GM23248 (cell line): ENCODE data around the gene ZNF438. TPM values are rescaled to one million over a fixed set of nuclear protein-coding genes. Genes with fewer than 3 reads are reported as not detected.
A peak's percentile ranks its signal among the peaks of the same experiment; 100 is the strongest.

ENCODE experiments used
- DNase-seq: peaks from one replicate; pipeline ENCODE4 v3.0.0-alpha.2; 2015
- H2AFZ ChIP-seq: fragments of 200-600 bp; sonication (generic); 2 replicates; pipeline ENCODE4 v1.6.1; 2016; ENCODE audit warnings: antibody characterized with exemption
- H3F3A ChIP-seq: fragments of 200-600 bp; sonication (generic); 2 replicates; pipeline ENCODE4 v1.6.1; 2016; ENCODE audit warnings: mild to moderate bottlenecking, antibody characterized with exemption, mixed run types; ENCODE audit not compliant: insufficient read depth
- H3K27ac ChIP-seq: fragments of 200-600 bp; sonication (generic); 2 replicates; pipeline ENCODE4 v1.5.1; 2016; ENCODE audit warnings: mild to moderate bottlenecking
- H3K27me3 ChIP-seq: fragments of 200-600 bp; sonication (generic); replicated peaks from 2 replicates; pipeline ENCODE4 v1.6.1; 2016; ENCODE audit warnings: mild to moderate bottlenecking; ENCODE audit not compliant: insufficient read depth
- H3K36me3 ChIP-seq: fragments of 200-600 bp; sonication (generic); 2 replicates; pipeline ENCODE4 v1.6.1; 2016; ENCODE audit warnings: low read depth, mild to moderate bottlenecking
- H3K4me1 ChIP-seq: fragments of 200-600 bp; sonication (generic); 2 replicates; pipeline ENCODE4 v1.6.1; 2016; ENCODE audit warnings: mild to moderate bottlenecking; ENCODE audit not compliant: insufficient read depth
- H3K4me2 ChIP-seq: fragments of 200-600 bp; sonication (generic); one replicate; pipeline ENCODE4 v1.6.1; 2016; ENCODE audit warnings: mild to moderate bottlenecking; ENCODE audit not compliant: unreplicated experiment
- H3K4me3 ChIP-seq: fragments of 200-600 bp; sonication (generic); 2 replicates; pipeline ENCODE4 v1.5.1; 2016; ENCODE audit warnings: mild to moderate bottlenecking
- H3K79me2 ChIP-seq: fragments of 200-600 bp; sonication (generic); 2 replicates; pipeline ENCODE4 v1.6.1; 2016; ENCODE audit warnings: mild to moderate bottlenecking; ENCODE audit not compliant: insufficient read depth
- H3K9ac ChIP-seq: fragments of 200-600 bp; sonication (generic); 2 replicates; pipeline ENCODE4 v1.6.1; 2016; ENCODE audit warnings: mild to moderate bottlenecking
- H3K9me2 ChIP-seq: fragments of 200-600 bp; sonication (generic); 2 replicates; pipeline ENCODE4 v1.6.1; 2016; ENCODE audit warnings: mixed run types, mild to moderate bottlenecking, moderate library complexity; ENCODE audit not compliant: insufficient read depth
- H3K9me3 ChIP-seq: fragments of 200-600 bp; sonication (generic); one replicate; pipeline ENCODE4 v1.6.1; 2017; ENCODE audit warnings: low read depth
- H4K20me1 ChIP-seq: fragments of 200-600 bp; sonication (generic); 2 replicates; pipeline ENCODE4 v1.6.0; 2016; ENCODE audit not compliant: insufficient read depth
- EZH2 ChIP-seq: fragments of 200-600 bp; sonication (generic); IDR thresholded peaks from 2 replicates; pipeline ENCODE4 v1.6.1; 2018; ENCODE audit warnings: antibody characterized with exemption, mild to moderate bottlenecking; ENCODE audit not compliant: insufficient read depth, poor library complexity, severe bottlenecking
- EZH2phosphoT487 ChIP-seq: fragments of 200-600 bp; sonication (generic); IDR thresholded peaks from 2 replicates; pipeline ENCODE4 v1.6.1; 2018; ENCODE audit warnings: antibody characterized with exemption, moderate library complexity, mild to moderate bottlenecking, low read depth; ENCODE audit not compliant: insufficient read depth
- WGBS, 2 experiments: methylation state at CpG; one replicate each; pipeline ENCODE4 v1.1.6; 2015 to 2017; ENCODE audit warnings: low lambda C conversion rate in 2 of 2, low coverage in 1 of 2; ENCODE audit errors: missing lambda C conversion rate in 2 of 2; 5-methylcytosine and 5-hydroxymethylcytosine counted together
- in situ Hi-C: fragments of 300-500 bp; cut with MboI; formaldehyde crosslinking; loops from 2 replicates; pipeline ENCODE4 v1.15.0; 2020
- polyA plus RNA-seq: library from polyadenylated mRNA; unstranded; fragments of >200 nt; fragmentation: Nextera tagmentation; extraction: Ambion mirVana; gene quantifications from 2 replicates; pipeline ENCODE4 v1.2.1, GENCODE V29; 2016
- total RNA-seq: library from RNA; depleted of rRNA; stranded (reverse); fragments of >200 nt; shearing (Covaris generic); gene quantifications from 2 replicates; pipeline ENCODE4 v1.2.3, GENCODE V29; 2014

The ZNF438 gene
- total and polyA plus RNA-seq, 2 experiments from 2014 or later: 2.9 to 4.1 TPM

GRCh38 chr10:30827531-30828120 is 204.0 kb downstream of the ZNF438 start:
- Histone ChIP-seq H3K4me2 (no peak overlapping the region), H3K27ac (no peak overlapping the region), H3K4me3 (no peak overlapping the region), H3K4me1 (peaks cover 19% of the 10 kb centered on the region), H4K20me1 (no peaks in the 10 kb centered on the region), H3K9me2 (no peaks in the 10 kb centered on the region), H3F3A (no peaks in the 10 kb centered on the region), H3K79me2 (no peaks in the 10 kb centered on the region), H3K9ac (no peak overlapping the region), H3K36me3 (no peaks in the 10 kb centered on the region), H3K27me3 (no peaks in the 10 kb centered on the region), H2AFZ (no peak overlapping the region), H3K9me3 (no peaks in the 10 kb centered on the region)
- DNase-seq: peak; percentile 73
- in situ Hi-C loops: no loop called here
- WGBS, 2 experiments: 35 to 37% methylated on average over 8 of the region's 8 CpGs
- no peak for TF ChIP-seq EZH2
- no peak for TF ChIP-seq EZH2phosphoT487

GRCh38 chr10:30826679-30827078 is 205.0 kb downstream of the ZNF438 start:
- WGBS, 2 experiments: 66 to 73% methylated on average over 4 of the region's 4 CpGs
- H3K27me3 ChIP-seq: no peaks in the 10 kb centered on the region
- in situ Hi-C loops: no loop called here

GRCh38 chr10:30825495-30825894 is 206.2 kb downstream of the ZNF438 start:
- Histone ChIP-seq H3K4me1 (peaks cover 38% of the 10 kb centered on the region), H3K9me3 (no peaks in the 10 kb centered on the region), H3K4me2 (no peak overlapping the region), H3K27me3 (no peaks in the 10 kb centered on the region), H3K79me2 (no peaks in the 10 kb centered on the region), H3K36me3 (no peaks in the 10 kb centered on the region), H4K20me1 (no peaks in the 10 kb centered on the region), H3K27ac (no peak overlapping the region), H3K9me2 (no peaks in the 10 kb centered on the region), H2AFZ (no peak overlapping the region), H3F3A (peaks cover 10% of the 10 kb centered on the region), H3K4me3 (no peak overlapping the region), H3K9ac (no peak overlapping the region)
- DNase-seq: peak; percentile 24
- in situ Hi-C loops: no loop called here
- no peak for TF ChIP-seq EZH2
- TF ChIP-seq EZH2phosphoT487: no peak

More at GRCh38 chr10:30826679-30827078, 205.0 kb downstream of the ZNF438 start:
- Histone ChIP-seq H3K79me2 (no peaks in the 10 kb centered on the region), H3K4me3 (no peak overlapping the region), H3K9me2 (no peaks in the 10 kb centered on the region), H2AFZ (no peak overlapping the region), H3K4me1 (peaks cover 26% of the 10 kb centered on the region), H3K9ac (no peak overlapping the region), H3K4me2 (no peak overlapping the region), H3K27ac (no peak overlapping the region), H3F3A (no peaks in the 10 kb centered on the region), H4K20me1 (no peaks in the 10 kb centered on the region), H3K36me3 (no peaks in the 10 kb centered on the region), H3K9me3 (no peaks in the 10 kb centered on the region)
- TF ChIP-seq EZH2phosphoT487 (no peak), EZH2 (no peak)
- no peak for DNase-seq

GRCh38 chr10:30825022-30825421 is 206.6 kb downstream of the ZNF438 start:
- H3K4me1 ChIP-seq: peaks cover 39% of the 10 kb centered on the region
- H3K4me3 ChIP-seq: no peak overlapping the region
- in situ Hi-C loops: no loop called here
- peaks cover 15% of the 10 kb centered on the region for H3F3A ChIP-seq
- H3K79me2 ChIP-seq: no peaks in the 10 kb centered on the region
- no peaks in the 10 kb centered on the region for H3K9me3 ChIP-seq
- H2AFZ ChIP-seq: no peak overlapping the region
- no peaks in the 10 kb centered on the region for H3K9me2 ChIP-seq
- WGBS, 2 experiments: 88 to 91% methylated on average over 3 of the region's 3 CpGs
- H3K36me3 ChIP-seq: no peaks in the 10 kb centered on the region
- H3K27ac ChIP-seq: no peak overlapping the region
- H3K4me2 ChIP-seq: no peak overlapping the region
- no peaks in the 10 kb centered on the region for H3K27me3 ChIP-seq
- TF ChIP-seq EZH2phosphoT487 (no peak), EZH2 (no peak)
- H4K20me1 ChIP-seq: no peaks in the 10 kb centered on the region
- DNase-seq: no peak
- H3K9ac ChIP-seq: no peak overlapping the region

- peaks cover 47% of the 10 kb centered on the region for H3K4me1 ChIP-seq
- no peaks in the 10 kb centered on the region for H3K27me3 ChIP-seq
- H3F3A ChIP-seq: peaks cover 24% of the 10 kb centered on the region
- DNase-seq: no peak
- in situ Hi-C loops: no loop called here
- no peak overlapping the region for H2AFZ ChIP-seq
- H3K4me2 ChIP-seq: no peak overlapping the region
- no peak for TF ChIP-seq EZH2
- TF ChIP-seq EZH2phosphoT487: no peak
- no peaks in the 10 kb centered on the region for H4K20me1 ChIP-seq
- H3K4me3 ChIP-seq: no peak overlapping the region
- H3K36me3 ChIP-seq: no peaks in the 10 kb centered on the region
- H3K79me2 ChIP-seq: no peaks in the 10 kb centered on the region
- no peak overlapping the region for H3K9ac ChIP-seq
- H3K27ac ChIP-seq: no peak overlapping the region
- H3K9me3 ChIP-seq: no peaks in the 10 kb centered on the region
- no peaks in the 10 kb centered on the region for H3K9me2 ChIP-seq
- WGBS, 2 experiments: 68 to 80% methylated on average over 2 of the region's 2 CpGs
These were observed 208.0 kb downstream of the ZNF438 start for GRCh38 chr10:30823651-30824050.
